Fibroblast of skin of back (primary cell): Measurements from ENCODE around the gene PLD5.
A peak's percentile ranks its signal among the peaks of the same experiment; 100 is the strongest.
"Not testable (repeated sequence)": the region's sequence is repeated elsewhere in the genome, so short reads cannot be mapped to it uniquely, and the experiment has no call there.

ENCODE experiments used
- DNase-seq: peaks from one replicate; pipeline ENCODE4 v3.0.0-alpha.2; 2013

PLD5 gene

DNA sequence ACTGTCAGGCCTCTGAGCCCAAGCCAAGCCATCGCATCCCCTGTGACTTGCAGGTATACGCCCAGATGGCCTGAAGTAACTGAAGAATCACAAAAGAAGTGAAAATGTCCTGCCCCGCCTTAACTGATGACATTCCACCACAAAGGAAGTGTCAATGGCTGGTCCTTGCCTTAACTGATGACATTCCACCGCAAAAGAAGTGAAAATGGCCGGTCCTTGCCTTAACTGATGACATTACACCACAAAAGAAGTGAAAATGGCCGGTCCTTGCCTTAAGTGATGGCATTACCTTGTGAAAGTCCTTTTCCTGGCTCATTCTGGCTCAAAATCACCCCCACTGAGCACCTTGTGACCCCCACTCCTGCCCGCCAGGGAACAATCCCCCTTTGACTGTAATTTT, 314.2 kb downstream of the PLD5 start:
- not testable (repeated sequence) for DNase-seq

DNA sequence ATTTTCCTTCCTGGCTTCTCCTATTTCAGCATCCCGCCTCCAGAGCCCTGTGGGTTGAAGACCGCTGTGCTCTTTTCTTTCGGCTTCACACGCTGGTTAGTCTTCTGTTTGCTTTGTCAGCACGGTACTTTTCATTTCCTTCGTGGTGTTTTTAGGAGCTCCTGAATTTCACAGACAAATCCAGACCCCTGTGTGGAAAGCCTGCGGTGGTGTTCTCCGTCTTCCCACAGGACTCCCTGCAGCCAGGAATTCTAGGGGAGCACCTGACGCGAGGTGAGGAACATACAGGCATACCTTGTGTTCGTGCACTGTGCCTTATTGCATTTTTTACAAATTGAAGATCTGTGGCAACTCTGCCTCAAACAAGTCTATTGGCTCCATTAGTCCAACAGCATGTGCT, 315.4 kb downstream of the PLD5 start:
- DNase-seq: no peak

DNA sequence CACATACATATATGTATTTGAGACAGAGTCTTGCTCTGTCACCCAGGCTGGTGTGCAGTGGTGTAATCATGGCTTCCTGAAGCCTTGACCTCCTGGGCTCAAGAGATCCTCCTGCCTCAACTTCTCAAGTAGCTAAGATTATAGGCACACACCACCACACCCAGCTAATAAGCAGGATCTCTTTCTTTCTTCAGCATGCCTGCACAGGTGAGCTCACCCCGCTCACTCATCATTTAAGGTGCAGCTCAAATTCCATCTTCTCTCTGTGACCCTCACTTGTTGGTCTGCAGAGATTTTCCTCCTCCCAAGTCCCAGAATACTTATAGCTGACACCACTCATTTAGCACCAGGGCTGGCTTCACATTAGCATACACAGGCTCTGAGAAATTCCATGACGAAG, 316.5 kb downstream of the PLD5 start:
- DNase-seq: no peak

DNA sequence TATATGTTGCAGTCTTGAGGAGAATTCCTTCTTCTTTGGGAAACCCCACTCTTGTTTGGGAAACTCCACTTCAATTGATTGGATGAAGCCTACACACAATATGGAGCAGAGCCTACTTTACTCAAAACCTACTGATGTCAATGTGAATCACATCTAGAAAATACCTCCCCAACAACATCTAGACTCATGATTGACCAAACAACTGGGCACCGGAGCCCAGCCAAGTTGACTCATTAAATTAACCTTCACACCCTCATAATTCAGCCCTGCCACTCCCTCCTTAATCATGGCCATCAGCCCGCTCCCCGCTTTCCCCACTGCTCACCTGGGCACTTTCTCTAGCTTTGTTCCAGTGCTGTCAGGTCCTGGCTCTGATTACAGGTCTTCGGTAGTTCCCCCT, 317.5 kb downstream of the PLD5 start:
- DNase-seq: no peak

DNA sequence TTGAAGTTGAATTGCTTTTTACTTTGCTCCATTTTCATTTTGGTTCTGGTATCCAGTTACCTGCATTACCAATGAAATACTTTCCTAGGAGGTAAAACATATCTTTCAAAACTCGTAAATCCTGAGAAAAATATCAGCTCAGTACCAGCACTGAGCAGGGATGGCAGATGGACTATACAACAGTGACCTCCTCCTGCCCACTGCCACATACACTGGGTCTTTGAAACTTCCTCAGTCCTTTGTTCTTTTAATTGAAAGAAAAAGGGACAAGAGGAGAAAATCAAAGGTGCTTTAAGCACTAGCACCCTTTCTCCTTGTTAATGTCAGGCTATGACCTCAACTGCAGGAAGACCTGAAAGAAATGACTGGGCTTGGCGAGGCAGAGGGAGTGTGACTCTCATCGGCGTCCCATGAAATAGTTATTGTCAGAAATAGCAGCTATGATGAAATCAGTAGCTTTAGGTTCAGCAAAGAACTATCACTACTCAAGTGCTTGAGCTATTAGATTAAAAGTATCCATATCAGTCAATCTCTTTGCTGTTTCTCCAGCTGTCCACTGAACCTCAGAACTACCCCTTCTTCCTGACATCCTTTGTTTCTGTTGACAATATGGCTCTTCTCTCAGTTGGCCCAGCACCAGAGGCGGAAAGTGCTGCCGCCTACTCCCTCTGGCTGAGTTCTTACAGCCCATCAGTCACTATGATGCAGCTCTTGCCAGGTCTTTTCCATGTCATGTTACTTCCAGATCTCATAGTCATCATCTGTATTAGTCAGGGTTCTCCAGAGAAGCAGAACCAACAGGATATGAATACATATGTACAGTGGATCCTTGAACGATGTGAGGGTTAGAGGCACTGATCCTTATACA, 318.6 kb downstream of the PLD5 start:
- no peak for DNase-seq

DNA sequence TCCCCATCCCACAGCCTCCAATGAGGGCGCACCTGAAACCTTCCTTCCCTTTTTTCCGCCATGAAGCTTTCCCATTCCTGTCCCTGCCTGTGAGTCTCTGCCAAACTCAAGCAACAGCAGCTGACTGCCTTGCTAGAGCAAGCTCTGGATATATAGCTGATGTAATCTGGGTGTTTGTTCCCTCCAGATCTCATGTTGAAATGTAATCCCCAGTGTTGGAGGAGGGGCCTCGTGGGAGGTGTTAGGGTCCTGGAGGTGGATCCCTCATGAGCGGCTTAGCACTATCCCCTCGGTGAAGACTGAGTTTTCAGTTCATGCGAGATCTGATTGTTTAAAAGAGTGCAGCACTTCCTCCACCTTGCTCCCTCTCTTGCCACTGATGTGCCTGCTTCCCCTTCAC, 321.2 kb downstream of the PLD5 start:
- no peak for DNase-seq

DNA sequence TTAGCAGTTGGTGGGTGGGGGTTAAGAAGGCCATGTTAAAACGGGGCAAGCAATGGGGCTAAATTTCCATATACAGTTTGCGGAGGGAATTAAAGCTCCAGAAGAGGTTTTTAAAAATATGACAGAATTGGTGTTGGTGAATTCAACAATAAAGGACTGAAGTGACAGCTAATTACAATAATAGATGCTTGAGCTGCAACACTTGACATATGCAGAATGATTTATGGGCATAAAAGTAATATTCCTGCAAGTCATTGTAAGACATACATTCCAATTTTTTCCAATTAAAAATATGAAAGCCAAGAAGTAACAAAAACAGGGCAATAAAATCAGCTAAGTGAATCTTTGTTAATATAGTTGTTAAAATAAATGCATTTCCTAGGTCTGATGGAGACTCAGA, 323.4 kb downstream of the PLD5 start:
- DNase-seq: no peak

DNA sequence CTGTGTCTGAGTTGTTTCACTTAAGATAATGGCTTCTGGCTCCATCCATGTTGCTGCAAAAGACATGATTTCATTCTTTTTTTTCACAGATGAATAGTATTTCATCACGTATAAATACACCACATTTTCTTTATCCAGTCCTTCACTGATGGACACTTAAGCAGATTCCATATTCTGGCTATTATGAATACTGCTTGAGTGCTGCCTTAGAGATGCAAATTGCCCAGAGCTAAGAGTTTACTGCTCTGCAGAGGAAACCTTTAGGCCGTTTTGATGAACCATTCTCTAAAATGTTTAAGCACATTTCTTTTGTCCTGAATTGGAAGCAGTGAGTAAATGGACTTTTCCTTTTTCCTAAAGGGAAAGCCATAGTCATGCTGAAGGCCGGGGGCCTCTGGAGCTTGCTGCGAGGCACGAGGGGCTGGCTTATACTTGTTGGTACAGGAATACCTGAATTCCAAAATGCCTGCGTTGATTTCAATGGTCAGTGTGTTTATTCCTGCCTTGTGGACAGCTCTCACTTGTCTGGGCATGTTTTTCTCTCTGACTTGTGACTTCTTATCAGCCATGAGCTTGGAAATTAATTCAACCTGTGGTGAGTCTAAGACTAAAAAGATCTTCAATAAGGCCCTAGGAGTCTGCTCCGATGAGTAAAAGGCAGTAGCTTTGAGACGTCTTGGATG, 324.6 kb downstream of the PLD5 start:
- DNase-seq: no peak

DNA sequence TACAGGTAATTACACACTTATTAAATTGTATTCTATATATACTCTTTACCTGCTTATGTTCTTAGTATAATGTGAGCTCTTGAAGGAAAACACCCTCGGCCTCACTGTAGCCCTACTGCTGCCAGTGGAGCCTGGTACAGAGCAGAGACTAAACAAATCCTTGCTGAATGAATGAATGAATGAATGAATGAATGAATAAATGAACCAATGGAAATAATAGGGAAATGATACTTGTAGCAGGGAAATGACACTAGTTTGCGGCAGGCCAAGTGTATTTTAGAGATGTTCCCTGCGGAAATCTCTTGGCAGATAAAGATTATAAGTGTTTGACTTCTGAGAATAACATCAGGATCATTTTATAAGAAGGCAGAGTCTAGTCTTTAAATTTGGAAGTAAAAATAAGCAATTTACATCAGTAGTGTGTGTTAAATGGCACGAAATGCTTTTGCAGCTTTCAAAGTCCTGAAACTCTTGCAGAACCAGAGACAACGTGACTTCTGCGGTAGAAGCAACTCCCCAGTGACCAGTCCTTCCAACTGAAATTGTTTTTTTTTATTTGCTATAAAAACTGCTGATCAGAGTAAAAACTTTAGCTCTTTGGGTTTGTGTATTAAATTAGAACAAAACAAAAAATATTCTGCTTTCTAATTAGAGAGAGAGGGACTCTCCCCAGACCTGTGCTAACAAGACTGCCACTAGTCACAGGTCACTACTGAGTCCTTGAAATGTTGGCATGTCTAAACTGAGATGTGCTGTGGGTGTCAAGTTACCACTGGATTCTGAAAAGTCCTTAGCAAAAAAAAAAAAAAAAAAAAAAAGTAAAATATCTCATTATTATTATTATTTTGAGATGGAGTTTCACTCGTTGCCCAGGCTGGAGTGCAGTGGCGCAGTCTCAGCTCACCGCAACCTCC, 326.3 kb downstream of the PLD5 start:
- no peak for DNase-seq

DNA sequence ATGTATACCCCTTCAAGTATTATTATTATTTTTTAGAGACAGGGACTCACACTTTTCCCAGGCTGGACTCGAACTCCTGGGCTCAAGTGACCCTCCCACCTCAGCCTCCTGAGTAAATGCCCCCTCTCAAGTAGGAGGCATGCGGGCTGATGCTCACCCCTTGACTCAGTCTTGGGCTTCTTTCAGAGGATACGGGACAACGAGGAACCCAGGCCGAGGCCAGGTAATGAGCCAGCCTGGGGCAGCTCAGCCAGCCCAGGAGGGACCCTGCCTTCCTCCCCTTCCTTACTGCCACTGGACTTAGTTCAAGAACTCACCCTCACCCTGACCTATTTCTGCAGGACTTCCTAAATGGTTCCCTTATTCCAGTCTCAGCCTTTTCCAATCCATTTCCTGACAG, 327.6 kb downstream of the PLD5 start:
- DNase-seq: no peak

DNA sequence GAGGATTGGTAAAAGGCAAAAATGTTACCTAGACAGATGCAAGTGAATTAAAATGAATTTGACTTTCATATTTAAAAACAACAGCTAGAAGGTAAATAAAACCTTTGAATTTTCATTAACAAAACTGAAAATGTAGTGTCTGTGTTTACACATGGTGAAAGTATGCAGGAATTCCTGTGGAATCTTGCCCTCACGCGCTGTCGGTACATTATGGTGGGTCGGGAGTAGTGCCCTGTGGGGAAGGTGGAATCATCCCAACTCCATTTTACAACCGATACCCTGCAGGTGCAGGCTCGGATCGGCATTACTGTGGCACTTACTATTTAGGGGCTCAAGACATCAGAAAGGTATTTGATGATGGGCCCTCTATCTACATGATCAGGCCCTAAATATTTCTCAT, 328.4 kb downstream of the PLD5 start:
- DNase-seq: no peak

DNA sequence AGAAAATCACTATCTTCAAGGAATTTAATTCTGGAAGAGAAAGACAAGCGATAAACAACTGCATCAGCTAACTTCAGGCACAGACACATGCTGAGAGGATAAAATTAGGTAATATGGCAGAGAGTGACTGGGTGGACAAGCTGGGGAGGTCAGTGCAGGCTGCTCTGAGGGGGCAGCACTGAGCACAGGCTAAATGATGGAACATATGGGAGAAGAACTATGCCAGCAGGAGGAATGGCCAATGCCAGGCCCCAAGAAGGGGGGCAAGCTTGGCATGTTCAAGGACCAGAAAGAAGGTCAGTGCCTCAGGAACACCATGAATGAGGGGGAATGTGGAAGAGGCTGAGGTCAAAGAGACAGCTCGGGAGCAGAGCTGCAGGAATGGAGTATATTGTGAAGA, 334.9 kb downstream of the PLD5 start:
- DNase-seq: no peak

DNA sequence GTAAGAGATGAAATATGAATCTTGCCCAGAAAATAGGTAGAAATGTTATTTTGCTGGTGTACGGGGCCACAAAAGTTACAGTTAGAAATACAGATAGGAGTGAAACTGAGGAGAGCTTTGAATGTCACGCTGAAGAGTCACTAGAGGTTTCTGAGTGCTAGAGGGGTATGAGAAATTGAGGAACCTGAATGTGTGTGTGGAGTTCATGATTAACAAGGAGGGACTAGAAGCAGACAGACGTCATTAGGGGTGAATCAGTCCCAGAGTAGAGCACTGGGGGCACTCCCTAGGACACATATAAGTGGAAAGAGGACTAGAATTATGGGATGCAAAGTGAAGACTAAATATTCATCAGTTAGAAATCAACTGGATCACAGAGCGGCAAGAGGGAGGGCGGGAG, 336.7 kb downstream of the PLD5 start:
- DNase-seq: no peak

DNA sequence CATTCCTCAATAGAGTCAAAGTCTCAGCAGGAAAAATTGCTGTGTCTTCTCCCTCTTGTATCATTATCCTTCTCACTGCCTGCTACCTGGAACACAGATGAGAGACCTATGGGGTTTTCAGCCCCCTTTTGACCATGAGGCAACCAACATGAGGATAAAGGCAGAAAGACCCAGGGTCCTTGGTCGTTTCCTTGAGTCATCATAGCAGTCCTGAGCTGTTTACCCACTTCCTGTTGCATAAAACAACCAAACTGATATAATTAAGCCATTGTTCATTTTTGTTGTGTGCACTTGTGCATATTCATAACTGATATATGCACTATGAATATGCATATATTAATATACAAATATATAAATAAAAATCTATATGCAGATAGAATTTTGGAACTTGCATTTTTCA, 337.3 kb downstream of the PLD5 start:
- DNase-seq: no peak

DNA sequence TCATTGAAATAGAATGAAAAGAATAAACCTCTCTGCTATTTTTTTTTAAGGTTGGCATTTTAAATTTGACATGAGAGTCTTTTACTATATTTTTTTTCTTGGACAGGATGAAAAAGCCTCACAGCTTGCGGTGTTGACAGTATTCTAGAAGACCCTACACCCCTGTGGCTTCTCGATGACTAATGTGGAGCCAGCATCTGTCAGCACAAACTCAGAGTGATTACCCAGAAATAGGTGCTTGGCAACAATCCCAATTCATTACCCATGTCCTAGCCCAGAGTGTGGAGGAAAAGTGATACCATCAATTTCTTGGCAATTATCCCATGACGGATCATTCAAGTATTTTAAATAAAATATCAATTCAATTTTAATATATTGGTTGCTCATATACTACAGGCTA, 338.8 kb downstream of the PLD5 start:
- DNase-seq: no peak

DNA sequence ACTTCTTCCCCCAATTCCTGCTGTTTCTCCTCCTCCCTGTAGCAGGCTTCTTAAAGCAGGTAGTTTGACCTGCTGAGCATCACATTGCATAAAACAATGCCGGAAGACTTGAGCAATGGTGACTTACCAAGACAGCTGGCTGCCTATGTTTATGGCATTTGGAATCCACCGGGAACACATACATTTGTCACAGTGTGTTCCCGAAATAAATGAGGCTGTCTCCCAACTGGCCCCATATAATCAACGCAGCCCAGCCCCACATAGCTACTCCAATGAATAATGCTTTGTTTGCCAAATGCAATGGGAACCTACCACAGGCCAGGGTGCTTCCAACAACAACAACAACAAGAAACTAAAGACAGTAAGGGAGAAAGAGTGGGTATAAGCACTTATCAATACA, 339.5 kb downstream of the PLD5 start:
- DNase-seq: no peak

DNA sequence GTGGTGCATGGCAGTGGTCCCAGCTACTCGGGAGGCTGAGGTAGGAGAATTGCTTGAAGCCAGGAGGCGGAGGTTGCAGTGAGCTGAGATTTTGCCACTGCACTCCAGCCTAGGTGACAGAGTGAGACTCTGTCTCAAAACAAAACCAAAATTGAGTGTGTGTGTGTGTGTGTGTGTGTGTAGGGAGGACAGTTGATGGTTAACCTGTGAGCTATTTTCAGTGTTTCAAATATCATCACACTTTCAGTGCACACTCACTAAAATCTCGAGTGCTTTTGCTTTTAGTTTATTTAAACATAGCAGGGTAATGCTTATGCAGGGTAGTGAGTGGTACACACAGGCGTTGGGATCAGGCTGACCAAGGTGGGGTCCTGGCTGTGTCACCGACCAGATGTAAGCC, 344.7 kb downstream of the PLD5 start:
- not testable (repeated sequence) for DNase-seq

DNA sequence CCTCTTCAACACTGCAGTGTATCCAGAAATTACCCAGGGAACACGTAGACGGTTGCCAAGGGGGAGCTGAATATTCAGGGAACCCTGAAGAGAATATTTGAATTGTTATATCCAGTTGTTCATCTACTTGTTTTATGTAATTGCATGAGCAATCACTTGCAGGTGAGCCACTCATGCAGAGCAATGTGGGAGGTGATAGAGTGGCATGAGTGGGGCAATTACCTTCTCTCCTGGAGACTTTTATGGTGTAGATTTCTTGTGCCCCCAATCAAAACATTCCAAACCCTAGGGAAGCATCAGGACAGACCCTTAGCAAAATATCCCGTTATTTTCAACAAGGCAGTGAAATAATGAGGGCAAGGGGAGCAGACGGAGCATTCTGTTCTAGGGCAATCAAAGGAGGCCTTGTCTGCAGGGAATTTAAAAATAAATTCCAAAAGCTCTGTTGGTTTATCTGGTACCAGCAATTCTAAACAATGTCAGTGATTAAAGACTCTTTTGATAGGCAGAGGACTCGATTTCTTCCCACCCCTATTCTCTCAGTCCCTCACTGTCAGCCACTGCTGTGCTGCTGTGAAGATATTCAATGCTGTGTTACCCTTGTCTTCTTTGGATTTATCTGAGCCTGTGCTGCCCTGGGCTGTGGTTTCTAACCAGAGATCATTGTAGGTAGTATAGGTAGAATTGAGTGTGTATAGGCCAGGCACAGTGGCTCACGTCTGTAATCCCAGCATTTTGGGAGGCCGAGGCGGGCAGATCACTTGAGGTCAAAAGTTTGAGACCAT, 345.4 kb downstream of the PLD5 start:
- DNase-seq: no peak

DNA sequence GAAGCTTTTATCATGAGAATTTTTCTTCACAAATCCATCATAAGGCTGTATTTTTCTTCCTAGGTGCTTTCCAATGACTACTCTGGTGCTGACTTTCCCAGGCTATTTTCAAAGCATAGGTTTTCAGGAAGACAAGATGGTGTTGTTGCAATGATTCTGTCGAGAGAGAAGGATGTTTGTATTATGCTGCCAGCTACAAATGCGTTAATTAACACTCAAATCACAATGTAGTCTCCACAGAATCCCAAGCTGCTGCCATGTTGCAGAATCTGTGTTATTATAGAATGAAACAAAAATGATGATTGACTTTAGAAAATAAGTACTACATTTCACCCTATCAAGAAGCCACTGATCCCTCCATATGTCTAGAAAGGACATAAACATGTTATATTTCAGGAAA, 346.1 kb downstream of the PLD5 start:
- no peak for DNase-seq

DNA sequence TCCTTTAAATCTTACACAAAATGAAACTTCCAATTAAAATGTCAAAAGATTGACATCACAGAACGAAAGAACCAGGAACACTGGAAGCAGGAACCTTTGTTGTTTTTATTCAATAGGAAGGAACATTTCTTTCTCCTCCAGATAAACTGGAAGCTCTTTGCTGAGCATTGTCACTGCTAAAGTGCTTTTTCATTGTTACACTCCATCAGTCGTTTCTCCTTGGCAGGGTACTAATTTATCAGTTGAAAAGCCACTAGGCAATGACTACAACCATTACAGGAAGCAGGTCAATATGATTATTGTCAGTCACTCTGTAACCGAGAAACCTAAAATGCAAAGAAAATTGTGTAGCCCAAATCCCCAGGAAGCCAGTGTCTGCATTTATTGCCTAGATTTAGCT, 362.4 kb downstream of the PLD5 start:
- DNase-seq: no peak

DNA sequence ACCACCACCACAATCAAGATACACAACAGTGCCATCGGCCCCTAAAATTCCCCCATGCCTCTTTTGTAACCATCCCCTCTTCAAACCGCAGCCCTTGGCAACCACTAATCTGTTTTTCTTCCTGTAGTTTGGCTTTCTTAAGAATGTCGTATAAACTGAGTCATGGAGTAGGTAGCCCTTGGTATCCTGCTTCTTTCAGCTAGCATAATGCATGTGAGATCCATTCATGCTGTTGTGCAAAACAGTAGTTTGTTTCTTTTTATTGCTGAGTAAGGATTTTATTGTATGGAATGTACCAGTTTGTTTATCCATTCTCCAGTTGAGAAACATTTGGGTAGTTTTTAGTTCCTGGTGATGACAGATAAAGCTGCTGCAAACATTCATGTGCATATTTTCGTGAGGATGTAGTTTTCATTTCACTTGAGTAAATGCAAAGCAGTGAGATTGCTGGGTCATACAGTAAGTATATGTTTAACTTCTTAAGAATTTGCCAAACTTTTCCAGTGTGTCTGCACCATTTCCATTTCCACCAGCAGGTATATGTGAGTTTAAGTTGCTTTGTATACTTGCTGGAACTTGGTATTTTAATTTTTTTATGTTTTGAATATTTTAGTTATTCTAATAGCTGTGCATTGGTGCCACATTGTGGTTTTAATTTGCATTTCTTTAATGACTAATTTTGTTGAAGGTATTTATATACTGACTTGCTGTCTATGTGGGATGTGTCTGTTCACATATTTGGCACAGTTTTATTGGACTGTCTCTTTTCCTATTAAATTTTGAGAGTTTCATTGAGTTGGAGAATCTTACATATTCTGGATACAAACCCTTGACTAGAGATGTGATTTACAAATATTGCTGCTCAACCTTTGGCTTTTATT, 377.2 kb downstream of the PLD5 start:
- DNase-seq: peak; percentile 50
